Uterus (tissue), 4 donors: ENCODE measurements around the gene VAPA. TPM values are rescaled to one million over a fixed set of nuclear protein-coding genes. Genes with fewer than 3 reads are reported as not detected.

ENCODE experiments used
- DNase-seq, 2 donors: peaks; one replicate each; pipeline ENCODE4 v3.0.0-alpha.2; 2019 to 2020
- H3K27ac ChIP-seq, 2 donors: fragments of 200-600 bp; sonication (generic); 1 replicate in 1 of 2; 2 replicates in 1 of 2; pipeline ENCODE4 v1.5.1; 2016 to 2018
- H3K27me3 ChIP-seq, 2 donors: fragments of 200-600 bp; sonication (generic); one replicate each; pipeline ENCODE4 v1.5.1; 2018 to 2019; ENCODE audit warnings: control low read depth in 1 of 2
- H3K36me3 ChIP-seq, 2 donors: fragments of 200-600 bp; sonication (generic); one replicate each; pipeline ENCODE4 v1.5.1; 2019; ENCODE audit warnings: control low read depth in 1 of 2
- H3K4me1 ChIP-seq, 2 donors: fragments of 200-600 bp; sonication (generic); one replicate each; pipeline ENCODE4 v1.5.1; 2018 to 2019; ENCODE audit warnings: control low read depth in 1 of 2
- H3K4me3 ChIP-seq, 2 donors: fragments of 200-600 bp; sonication (generic); 1 replicate in 1 of 2; 2 replicates in 1 of 2; pipeline ENCODE4 v1.5.1; 2018 to 2019; ENCODE audit warnings: mild to moderate bottlenecking in 1 of 2
- H3K9me3 ChIP-seq, 2 donors: fragments of 200-600 bp; sonication (generic); one replicate each; pipeline ENCODE4 v1.5.1; 2019; ENCODE audit warnings: control low read depth in 1 of 2
- POLR2A ChIP-seq, 2 donors: fragments of 450-650 bp; IDR thresholded peaks; one replicate each; pipeline ENCODE4 v1.6.1; 2016; ENCODE audit warnings: antibody characterized with exemption in 2 of 2, mild to moderate bottlenecking in 1 of 2, moderate library complexity in 1 of 2
- intact Hi-C: fragments of 100-400 bp; cut with DNase I; formaldehyde crosslinking; loops from one replicate; pipeline ENCODE4 v1.15.1; 2023; ENCODE audit warnings: low total_unique reads
- total RNA-seq, 4 donors: library from RNA; depleted of rRNA in 3 of 4; stranded (reverse); fragments of >200 nt in 3 of 4; gene quantifications; one replicate each; pipeline versions ENCODE4 v1.1.0 to v1.2.4, GENCODE V29; 2014 to 2023
- TF ChIP-seq, protein P1 (sequence below), 4 experiments: fragments of 200-600 bp in 2 of 4; fragments of 450-650 bp in 2 of 4; sonication (generic) in 2 of 4; IDR thresholded peaks; one replicate each; pipeline ENCODE4 v1.5.1; 2016 to 2019; ENCODE audit warnings: antibody characterized with exemption in 4 of 4, mild to moderate bottlenecking in 2 of 4, moderate library complexity in 1 of 4
- donor health status: DM: yes; HTN: yes; CAD: no.

VAPA gene
- total RNA-seq: 100 to 1,000 TPM; 119 to 253 (median 226) TPM

DNA sequence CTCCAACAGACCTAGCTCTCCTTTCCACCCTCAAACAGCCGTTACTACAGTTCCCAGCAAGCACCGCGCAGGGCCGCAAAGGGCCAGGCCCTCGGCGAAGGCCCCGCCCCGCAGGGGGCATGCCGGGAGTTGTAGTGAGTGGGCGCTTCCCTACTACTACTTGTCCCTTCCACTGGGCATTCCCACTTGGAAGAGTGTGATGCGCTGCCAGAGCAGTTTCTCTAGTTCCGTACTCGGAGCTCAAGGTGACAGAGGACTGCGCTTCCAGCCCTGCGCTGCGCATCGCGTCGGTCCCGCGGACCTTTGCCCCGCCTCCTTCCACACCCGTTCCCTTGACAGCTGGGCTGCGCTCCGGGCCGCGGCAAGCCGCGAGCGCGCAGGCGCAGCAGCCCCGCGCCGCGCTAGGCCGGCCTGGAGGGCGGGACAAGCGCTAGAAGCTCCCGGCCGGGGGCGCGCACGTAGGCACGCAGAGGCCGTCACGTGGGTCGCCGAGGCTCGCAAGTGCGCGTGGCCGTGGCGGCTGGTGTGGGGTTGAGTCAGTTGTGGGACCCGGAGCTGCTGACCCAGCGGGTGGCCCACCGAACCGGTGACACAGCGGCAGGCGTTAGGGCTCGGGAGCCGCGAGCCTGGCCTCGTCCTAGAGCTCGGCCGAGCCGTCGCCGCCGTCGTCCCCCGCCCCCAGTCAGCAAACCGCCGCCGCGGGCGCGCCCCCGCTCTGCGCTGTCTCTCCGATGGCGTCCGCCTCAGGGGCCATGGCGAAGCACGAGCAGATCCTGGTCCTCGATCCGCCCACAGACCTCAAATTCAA lies at the start of gene VAPA:
Gene VAPA, plus strand, starts transcription at position 491 of the 808 bp plus-strand sequence. Its CDS starts 241 bp downstream, at position 732.
- Histone ChIP-seq H3K4me3 (peak within 1 kb of the TSS; percentile 80 to 90), H3K4me1 (peaks cover 0 to 6% of the 10 kb centered on the region in 2 donors), H3K9me3 (no peaks in the 10 kb centered on the region), H3K27me3 (no peaks in the 10 kb centered on the region), H3K36me3 (no peaks in the 10 kb centered on the region), H3K27ac (peak within 1 kb of the TSS; percentile 99 to 100)
- TF ChIP-seq, protein P1, sequence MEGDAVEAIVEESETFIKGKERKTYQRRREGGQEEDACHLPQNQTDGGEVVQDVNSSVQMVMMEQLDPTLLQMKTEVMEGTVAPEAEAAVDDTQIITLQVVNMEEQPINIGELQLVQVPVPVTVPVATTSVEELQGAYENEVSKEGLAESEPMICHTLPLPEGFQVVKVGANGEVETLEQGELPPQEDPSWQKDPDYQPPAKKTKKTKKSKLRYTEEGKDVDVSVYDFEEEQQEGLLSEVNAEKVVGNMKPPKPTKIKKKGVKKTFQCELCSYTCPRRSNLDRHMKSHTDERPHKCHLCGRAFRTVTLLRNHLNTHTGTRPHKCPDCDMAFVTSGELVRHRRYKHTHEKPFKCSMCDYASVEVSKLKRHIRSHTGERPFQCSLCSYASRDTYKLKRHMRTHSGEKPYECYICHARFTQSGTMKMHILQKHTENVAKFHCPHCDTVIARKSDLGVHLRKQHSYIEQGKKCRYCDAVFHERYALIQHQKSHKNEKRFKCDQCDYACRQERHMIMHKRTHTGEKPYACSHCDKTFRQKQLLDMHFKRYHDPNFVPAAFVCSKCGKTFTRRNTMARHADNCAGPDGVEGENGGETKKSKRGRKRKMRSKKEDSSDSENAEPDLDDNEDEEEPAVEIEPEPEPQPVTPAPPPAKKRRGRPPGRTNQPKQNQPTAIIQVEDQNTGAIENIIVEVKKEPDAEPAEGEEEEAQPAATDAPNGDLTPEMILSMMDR (IDR thresholded peaks at IDR 0.05): no peak
- peak; percentile 94 to 99 for TF ChIP-seq POLR2A (IDR thresholded peaks at IDR 0.05)
- intact Hi-C loops: no loop called here
- DNase-seq: peak; percentile 92 to 95

GRCh38 chr18:9865764-9866490 lies 47.9 kb upstream of the VAPA start:
- H3K27me3 ChIP-seq: no peaks in the 10 kb centered on the region
- H3K4me1 ChIP-seq: peaks cover 6 to 10% of the 10 kb centered on the region in 2 donors
- no peaks in the 10 kb centered on the region for H3K9me3 ChIP-seq
- no peak for TF ChIP-seq POLR2A (IDR thresholded peaks at IDR 0.05)
- TF ChIP-seq, protein P1 (IDR thresholded peaks at IDR 0.05): no peak
- H3K27ac ChIP-seq: no peak overlapping the region
- no peak overlapping the region for H3K4me3 ChIP-seq
- DNase-seq: no peak
- no peaks in the 10 kb centered on the region for H3K36me3 ChIP-seq
- intact Hi-C loops: no loop called here

DNA sequence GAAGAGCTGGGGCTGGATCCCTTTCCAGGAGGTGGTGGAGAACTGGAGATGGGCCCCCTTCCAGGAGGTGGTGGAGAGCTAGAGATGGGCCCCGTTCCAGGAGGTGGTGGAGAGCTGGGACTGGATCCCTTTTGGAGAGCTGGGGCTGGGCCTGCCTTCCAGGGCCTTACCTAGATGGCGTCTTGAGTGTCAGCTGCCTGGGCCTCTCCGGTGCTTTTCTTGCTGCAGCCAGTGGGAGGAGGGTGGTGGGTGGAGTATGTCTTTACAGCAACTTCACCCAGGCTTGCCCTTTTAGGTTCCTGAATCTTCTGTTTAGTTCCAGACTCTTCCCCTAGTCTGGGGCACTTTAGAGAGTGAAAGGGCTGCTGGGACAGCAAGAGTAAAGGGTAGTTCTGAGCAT lies 47.2 kb upstream of the VAPA start:
- Histone ChIP-seq H3K27me3 (no peaks in the 10 kb centered on the region), H3K36me3 (no peaks in the 10 kb centered on the region), H3K4me3 (no peak overlapping the region), H3K9me3 (no peaks in the 10 kb centered on the region), H3K4me1 (peaks cover 6 to 10% of the 10 kb centered on the region in 2 donors), H3K27ac (no peak overlapping the region)
- DNase-seq: no peak
- TF ChIP-seq, protein P1 (IDR thresholded peaks at IDR 0.05): no peak
- TF ChIP-seq POLR2A (IDR thresholded peaks at IDR 0.05): no peak
- intact Hi-C loops: no loop called here

DNA sequence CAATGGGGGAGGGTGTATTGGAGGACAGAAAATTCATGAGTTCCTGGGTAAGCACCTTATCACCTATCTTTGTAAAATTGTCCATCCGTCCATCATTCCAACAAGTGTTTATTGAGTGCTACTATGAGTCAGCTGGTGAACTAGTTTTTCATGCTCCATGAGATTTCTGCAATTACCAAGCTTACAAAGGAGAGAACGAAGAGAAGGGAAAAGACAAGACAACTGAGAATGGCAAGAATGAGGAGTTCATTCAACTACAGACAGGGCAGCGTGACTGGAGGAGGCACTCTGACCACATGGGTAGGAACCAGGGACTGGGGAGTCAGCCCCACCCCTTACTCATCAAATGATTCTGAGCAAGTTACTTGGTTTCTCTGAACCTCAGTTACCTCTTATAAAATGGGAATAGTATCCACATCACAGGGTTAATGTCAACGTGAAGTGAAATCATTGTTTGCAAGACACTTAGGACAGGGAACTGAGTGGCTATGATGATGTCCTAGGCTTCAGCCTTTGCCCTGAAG lies 46.7 kb upstream of the VAPA start:
- Histone ChIP-seq H3K4me3 (no peak overlapping the region), H3K36me3 (no peaks in the 10 kb centered on the region), H3K9me3 (no peaks in the 10 kb centered on the region), H3K4me1 (peaks cover 6 to 10% of the 10 kb centered on the region in 2 donors), H3K27me3 (no peaks in the 10 kb centered on the region), H3K27ac (no peak overlapping the region)
- intact Hi-C loops: no loop called here
- TF ChIP-seq, protein P1 (IDR thresholded peaks at IDR 0.05): no peak
- TF ChIP-seq POLR2A (IDR thresholded peaks at IDR 0.05): no peak
- DNase-seq: no peak
